H1 (cell line): ENCODE measurements around the gene RNF123. TPM values are rescaled to one million over a fixed set of nuclear protein-coding genes. Genes with fewer than 3 reads are reported as not detected.
"Not testable (repeated sequence)": the region's sequence is repeated elsewhere in the genome, so short reads cannot be mapped to it uniquely, and the experiment has no call there.

ENCODE experiments used
- CTCF ChIA-PET: fragments of 300-600 bp; sonication (Branson Sonifier 250); formaldehyde crosslinking; loops from one replicate; lab custom pipeline; 2021; ENCODE audit not compliant: partially characterized antibody; lab: Charles Lee
- POLR2A ChIA-PET: fragments of 300-600 bp; sonication (Branson Sonifier 250); formaldehyde crosslinking; loops from one replicate; lab custom pipeline; 2021; ENCODE audit warnings: inconsistent platforms; ENCODE audit not compliant: partially characterized antibody; lab: Charles Lee
- DNase-seq, 2 experiments: peaks; one replicate each; pipeline versions ENCODE4 v3.0.0 to v3.0.0-alpha.2; 2010 to 2022; ENCODE audit warnings: low spot score in 2 of 2, low read depth in 1 of 2, mixed read lengths in 1 of 2
- FAIRE-seq: peaks from 2 replicates; lab custom pipeline; 2011; peaks lifted over from hg19 to GRCh38; lab: Jason Lieb, UNC
- H2AFZ ChIP-seq: 2 replicates; pipeline ENCODE4 v1.8.1; 2012; ENCODE audit warnings: low read length, inconsistent platforms
- H2AK5ac ChIP-seq: 2 replicates; pipeline ENCODE4 v1.6.1; 2013; ENCODE audit warnings: low read depth, low read length
- H2BK120ac ChIP-seq: replicated peaks from 2 replicates; pipeline ENCODE3; 2013; ENCODE audit warnings: low read depth, low read length, inconsistent platforms
- H2BK12ac ChIP-seq: 2 replicates; pipeline ENCODE4 v1.6.1; 2013; ENCODE audit warnings: low read depth, low read length
- H2BK15ac ChIP-seq: 2 replicates; pipeline ENCODE4 v1.6.1; 2013; ENCODE audit warnings: low read length
- H2BK20ac ChIP-seq: 2 replicates; pipeline ENCODE4 v1.6.1; 2013; ENCODE audit warnings: low read length
- H2BK5ac ChIP-seq: 2 replicates; pipeline ENCODE4 v1.6.1; 2013; ENCODE audit warnings: low read depth, low read length
- H3K14ac ChIP-seq: 2 replicates; pipeline ENCODE4 v1.6.1; 2013; ENCODE audit warnings: inconsistent platforms; ENCODE audit not compliant: insufficient read length
- H3K18ac ChIP-seq: 2 replicates; pipeline ENCODE4 v1.6.1; 2013; ENCODE audit warnings: low read length; ENCODE audit errors: extremely low read depth
- H3K23ac ChIP-seq: 2 replicates; pipeline ENCODE4 v1.6.1; 2013; ENCODE audit warnings: inconsistent platforms; ENCODE audit not compliant: insufficient read length
- H3K23me2 ChIP-seq: 2 replicates; pipeline ENCODE4 v1.6.1; 2013; ENCODE audit warnings: low read depth, low read length
- H3K27ac ChIP-seq: 2 replicates; pipeline ENCODE4 v1.6.1; 2011; ENCODE audit warnings: low read depth, low read length, inconsistent platforms
- H3K27me3 ChIP-seq, 4 experiments: replicated peaks in 1 of 4; 1 replicate in 1 of 4; 2 replicates in 3 of 4; pipeline versions ENCODE4 v1.6.1 to v1.8.1; 2011 to 2013; ENCODE audit warnings: low read length in 3 of 4, mild to moderate bottlenecking in 3 of 4, inconsistent platforms in 2 of 4, mixed read lengths in 2 of 4, moderate library complexity in 1 of 4; ENCODE audit not compliant: control insufficient read depth in 3 of 4, insufficient read depth in 3 of 4; ENCODE audit errors: extremely low read depth in 1 of 4
- H3K36me3 ChIP-seq, 4 experiments: 2 replicates each; pipeline versions ENCODE4 v1.6.1 to v1.8.1; 2011 to 2013; ENCODE audit warnings: mild to moderate bottlenecking in 4 of 4, low read length in 3 of 4, moderate library complexity in 2 of 4, control low read depth in 1 of 4, inconsistent platforms in 1 of 4; ENCODE audit not compliant: insufficient read depth in 4 of 4, control insufficient read depth in 2 of 4
- H3K4ac ChIP-seq: replicated peaks from 2 replicates; pipeline ENCODE3; 2013; ENCODE audit warnings: low read length, low read depth, mixed read lengths, inconsistent platforms; ENCODE audit not compliant: insufficient read length
- H3K4me1 ChIP-seq, 4 experiments: replicated peaks in 1 of 4; 1 replicate in 1 of 4; 2 replicates in 3 of 4; pipeline versions ENCODE4 v1.6.1 to v1.8.1; 2011 to 2013; ENCODE audit warnings: low read length in 3 of 4, inconsistent platforms in 2 of 4, mixed read lengths in 1 of 4; ENCODE audit not compliant: insufficient read depth in 4 of 4, control insufficient read depth in 3 of 4
- H3K4me2 ChIP-seq, 2 experiments: 2 replicates each; pipeline versions ENCODE4 v1.6.1 to v1.8.1; 2011 to 2013; ENCODE audit warnings: low read depth in 2 of 2, low read length in 2 of 2, control low read depth in 1 of 2, inconsistent platforms in 1 of 2, mild to moderate bottlenecking in 1 of 2; ENCODE audit not compliant: insufficient read depth in 1 of 2
- H3K4me3 ChIP-seq, 4 experiments: fragments of 200-600, 300-600 bp in 1 of 4; sonication (generic), shearing (Covaris generic), sonication (Bioruptor Twin) in 1 of 4; 2 replicates each; pipeline versions ENCODE4 v1.5.1 to v1.8.1; 2011 to 2016; ENCODE audit warnings: low read length in 4 of 4, low read depth in 3 of 4, control low read depth in 2 of 4, inconsistent platforms in 2 of 4, mild to moderate bottlenecking in 2 of 4, mixed read lengths in 1 of 4, moderate library complexity in 1 of 4; ENCODE audit not compliant: insufficient read depth in 2 of 4; ENCODE audit errors: extremely low read depth in 1 of 4
- H3K56ac ChIP-seq: replicated peaks from 2 replicates; pipeline ENCODE3; 2013; ENCODE audit warnings: low read depth, mild to moderate bottlenecking, mixed read lengths, low read length, inconsistent platforms; ENCODE audit not compliant: insufficient read length
- H3K79me1 ChIP-seq: 2 replicates; pipeline ENCODE4 v1.6.1; 2013; ENCODE audit warnings: low read depth, low read length, control low read depth
- H3K79me2 ChIP-seq, 2 experiments: 2 replicates each; pipeline versions ENCODE4 v1.6.1 to v1.8.1; 2012 to 2013; ENCODE audit warnings: low read length in 2 of 2, mild to moderate bottlenecking in 2 of 2, inconsistent platforms in 1 of 2; ENCODE audit not compliant: insufficient read depth in 2 of 2, control insufficient read depth in 1 of 2
- H3K9ac ChIP-seq, 4 experiments: replicated peaks in 1 of 4; 1 replicate in 1 of 4; 2 replicates in 3 of 4; pipeline versions ENCODE4 v1.6.1 to v1.8.1; 2011 to 2013; ENCODE audit warnings: low read depth in 3 of 4, low read length in 3 of 4, control low read depth in 2 of 4, mild to moderate bottlenecking in 2 of 4, moderate library complexity in 2 of 4, inconsistent platforms in 1 of 4; ENCODE audit errors: extremely low read depth in 1 of 4
- H3K9me3 ChIP-seq, 2 experiments: 2 replicates each; pipeline versions ENCODE4 v1.6.1 to v1.8.1; 2012 to 2013; ENCODE audit warnings: mild to moderate bottlenecking in 2 of 2, moderate library complexity in 2 of 2, control low read depth in 1 of 2, inconsistent platforms in 1 of 2, low read depth in 1 of 2, low read length in 1 of 2, mixed read lengths in 1 of 2; ENCODE audit not compliant: insufficient read depth in 2 of 2
- H4K20me1 ChIP-seq, 2 experiments: replicated peaks in 1 of 2; 2 replicates each; pipeline versions ENCODE3 to v1.8.1; 2011 to 2013; ENCODE audit warnings: inconsistent platforms in 2 of 2, low read length in 2 of 2, mild to moderate bottlenecking in 1 of 2; ENCODE audit not compliant: insufficient read depth in 2 of 2, control insufficient read depth in 1 of 2
- H4K5ac ChIP-seq: 2 replicates; pipeline ENCODE4 v1.6.1; 2013; ENCODE audit warnings: low read length, low read depth, mixed read lengths, inconsistent platforms; ENCODE audit not compliant: insufficient read length
- H4K8ac ChIP-seq: 2 replicates; pipeline ENCODE4 v1.8.0; 2013; ENCODE audit warnings: mild to moderate bottlenecking, moderate library complexity, low read length, inconsistent platforms; ENCODE audit not compliant: insufficient read depth; ENCODE audit errors: extremely low read depth
- H4K91ac ChIP-seq: replicated peaks from 2 replicates; pipeline ENCODE3; 2013; ENCODE audit warnings: low read length, mixed read lengths, inconsistent platforms; ENCODE audit not compliant: insufficient read length
- KDM4A ChIP-seq: IDR thresholded peaks from one replicate; pipeline ENCODE4 v1.7.1; 2012; ENCODE audit warnings: low read depth, mild to moderate bottlenecking, moderate library complexity, low read length, inconsistent platforms; ENCODE audit not compliant: severe bottlenecking
- WGBS, 2 experiments: shearing (Covaris generic) in 1 of 2; methylation state at CpG; one replicate each; pipeline versions ENCODE4 v1.1.6 to v1.1.7; 2013 to 2015; ENCODE audit warnings: low lambda C conversion rate in 2 of 2, mixed read lengths in 2 of 2, inconsistent platforms in 1 of 2, low coverage in 1 of 2, missing lambda C conversion rate in 1 of 2; ENCODE audit not compliant: insufficient replicate concordance in 2 of 2, insufficient coverage in 1 of 2, insufficient read length in 1 of 2; ENCODE audit errors: extremely low coverage in 1 of 2, missing lambda C conversion rate in 1 of 2; 5-methylcytosine and 5-hydroxymethylcytosine counted together
- polyA plus RNA-seq, 7 experiments: library from polyadenylated mRNA; depleted of rRNA in 3 of 7; stranded (reverse) in 5 of 7; unstranded in 2 of 7; fragments of >200 nt in 5 of 7; fragments of 200-250 nt in 2 of 7; gene quantifications; 1 replicate in 5 of 7; 2 replicates in 1 of 7; 4 replicates in 1 of 7; pipeline versions ENCODE4 v1.2.1 to v1.2.3, GENCODE V29; 2011 to 2013; ENCODE audit warnings: missing spikeins in 2 of 7, mixed read lengths in 2 of 7
- total RNA-seq: library from RNA; stranded (reverse); fragmentation: NEBNext Ultra II Directional; extraction: Animal tissue kit (Norgen Biotek cat#: 25700); gene quantifications from 2 replicates; pipeline ENCODE4 v1.2.1, GENCODE V29; 2021

Gene RNF123
- total and polyA plus RNA-seq, 2 of the 8 experiments (the other 6 are each of a cell fraction or from before 2014, with no cell fraction given) = 30.5 to 57.7 TPM

DNA sequence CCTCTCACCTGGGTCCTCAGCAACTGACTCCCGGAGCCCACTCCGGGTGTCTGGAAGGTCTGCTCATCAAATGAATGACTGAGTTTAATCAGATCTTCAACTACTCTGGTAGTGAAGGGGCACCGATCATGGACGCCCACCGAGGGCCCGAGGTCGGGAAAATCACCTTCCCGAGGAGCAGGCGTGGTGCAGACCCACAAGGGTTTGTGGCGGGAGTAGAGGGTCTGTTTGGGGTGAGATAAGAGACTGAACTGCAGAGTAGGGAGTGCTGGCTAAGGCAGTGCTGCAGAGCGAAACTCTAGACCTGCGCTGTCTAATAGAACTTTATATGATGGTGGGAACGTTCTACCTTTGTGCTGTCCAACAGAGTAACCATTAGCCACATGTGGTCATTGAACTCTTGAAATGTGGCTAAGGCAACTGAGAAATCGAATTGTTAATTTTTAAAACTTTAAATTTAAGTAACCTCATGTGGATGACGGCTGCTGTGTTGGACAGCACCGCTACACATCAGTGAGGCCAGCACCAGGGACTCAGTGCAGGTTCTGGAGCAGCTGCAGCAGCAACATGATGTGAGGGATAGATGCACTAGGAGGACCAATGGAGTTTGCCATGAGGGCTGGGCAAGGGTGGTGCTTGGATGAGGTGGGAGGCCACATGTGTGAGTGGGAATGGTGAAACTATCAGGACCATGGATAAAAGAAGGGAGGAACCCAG, 709 bp downstream of the RNF123 start:
- not testable (repeated sequence) for H3K4me1 ChIP-seq, H4K91ac ChIP-seq, H2BK20ac ChIP-seq, H2BK15ac ChIP-seq, H2BK12ac ChIP-seq, H3K9me3 ChIP-seq, H3K18ac ChIP-seq, H2AK5ac ChIP-seq, H3K56ac ChIP-seq, H3K79me1 ChIP-seq, H2BK5ac ChIP-seq, H4K20me1 ChIP-seq, H3K14ac ChIP-seq, H3K79me2 ChIP-seq
- peak overlapping the region; percentile 51 to 66 (median 62) for H3K9ac ChIP-seq
- H3K4me3 ChIP-seq = peak overlapping the region; percentile 81 to 98 (median 88)
- H3K23me2 ChIP-seq = peaks cover 14% of the 10 kb centered on the region
- peak overlapping the region; percentile 9; the same call in 1 of the 2 replicates for H4K8ac ChIP-seq
- peak overlapping the region; percentile 44 to 66 for H3K4me2 ChIP-seq
- POLR2A ChIA-PET = interaction anchor here (1.9 to 2.6 kb wide), 2 partner anchors 12 to 29 kb away, joined by 7 to 12 read pairs; partner anchors contain the start of gene AMIGO3
- 20% methylated on average over 16 of the region's 16 CpGs; no CpG with 5 or more reads in 1 of the 2 experiments for WGBS, 2 experiments
- TF ChIP-seq KDM4A = peak; percentile 34
- TF ChIP-seq, all 59 proteins: peak for 1; not testable (repeated sequence) for 58
- H4K5ac ChIP-seq, H2BK120ac ChIP-seq, H3K27me3 ChIP-seq, H3K23ac ChIP-seq, H3K36me3 ChIP-seq, DNase-seq, FAIRE-seq, H3K27ac ChIP-seq, H3K4ac ChIP-seq: not testable (repeated sequence)
- CTCF ChIA-PET = interaction anchor here (0.6 to 2.0 kb wide), 3 partner anchors 11 to 1268 kb away, joined by 3 to 11 read pairs (median 3); no protein-coding TSS in a partner anchor
- 0 out of 2 replicates have a peak overlapping the region, but pooled peaks have one; percentile 40 for H2AFZ ChIP-seq
